ENCODE measurements around the gene IGFBP1. TPM values are rescaled to one million over a fixed set of nuclear protein-coding genes. Genes with fewer than 3 reads are reported as not detected.

Gene IGFBP1
- total and polyA plus RNA-seq, 2 of the 13 experiments (the other 11 are each of a cell fraction or from before 2014, with no cell fraction given) = 5.4 to 885 TPM

DNA sequence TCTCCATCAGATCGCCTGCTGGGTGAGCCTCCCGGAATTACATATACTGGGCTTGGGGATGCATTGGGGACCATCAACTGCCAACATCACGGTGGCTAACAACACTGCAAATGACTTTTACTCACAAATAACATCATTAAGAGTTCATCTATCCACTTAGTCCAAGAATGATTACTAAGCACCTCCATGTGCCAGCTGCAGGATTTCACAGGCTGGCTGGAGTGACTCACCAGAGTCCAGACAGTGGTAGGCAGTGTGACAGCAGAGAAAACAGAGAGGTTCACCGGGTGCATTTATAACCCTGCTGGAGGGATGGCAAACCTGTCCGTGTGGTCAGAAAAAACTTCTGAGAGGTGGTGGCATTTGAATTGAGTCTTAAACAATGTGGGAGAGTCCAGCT is 36.0 kb downstream of the IGFBP1 start:
- FAIRE-seq (no peak), DNase-seq (ENCODE audit: low spot score) (no peak), ATAC-seq (no peak)
- no peaks in the 10 kb centered on the region for H3K79me2 ChIP-seq (ENCODE audit: insufficient read depth, low read length)
- no peak overlapping the region for H2AFZ ChIP-seq (ENCODE audit: low read length)
- H3K4me2 ChIP-seq (ENCODE audit: low read depth, low read length) = no peak overlapping the region
- H4K20me1 ChIP-seq (ENCODE audit: insufficient read depth, low read length) = no peaks in the 10 kb centered on the region
- in situ Hi-C loops (cut with HindIII; ENCODE audit: extremely low pct_ligation_motif_present, low pct_unique_long_range_greater_than_20kb) = loop anchor here (5.0 kb wide), 2 partner anchors 428 to 1163 kb away; no protein-coding TSS in a partner anchor
- intact Hi-C loops (cut with micrococcal nuclease; ENCODE audit: unreplicated experiment) = loop anchor here (10.0 kb wide), 1 partner anchor 291 kb away; no protein-coding TSS in a partner anchor
- H3K27ac ChIP-seq (ENCODE audit: extremely low read length, insufficient read depth, low read length) = no peak overlapping the region
- BruUV-seq (replicated peaks) = no TSS peak
- peaks cover 5 to 41% of the 10 kb centered on the region in 2 experiments; a peak in 4 of 5 replicates for H3K27me3 ChIP-seq (ENCODE audit: control insufficient read depth in 1 of 2, insufficient read depth in 2 of 2, low read length in 2 of 2)
- CTCF ChIA-PET (ENCODE audit: low intra/inter-chr PET ratio, low total read pairs) = interaction anchor here (1.6 to 2.9 kb wide), 2 partner anchors 15 to 428 kb away, joined by 3 to 52 read pairs; no protein-coding TSS in a partner anchor
- H3K4me3 ChIP-seq (replicated peaks in 1 of 3; ENCODE audit: insufficient read depth in 1 of 3, low read depth in 2 of 3, low read length in 3 of 3) = no peak overlapping the region
- 2% methylated on average over 4 of the region's 5 CpGs for WGBS (ENCODE audit: low lambda C conversion rate)
- no peaks in the 10 kb centered on the region for H3K9me3 ChIP-seq (ENCODE audit: low read length)
- peaks cover 17% of the 10 kb centered on the region; the same call in 1 of the 2 replicates for H3K4me1 ChIP-seq (ENCODE audit: insufficient read depth, low read length)
- TF ChIP-seq SOX5 (CRISPR knock-in tag; IDR thresholded peaks at IDR 0.05; ENCODE audit: borderline replicate concordance) (no peak), ZNF773 (CRISPR knock-in tag; IDR thresholded peaks at IDR 0.05; ENCODE audit: borderline replicate concordance) (no peak), AHDC1 (CRISPR knock-in tag; IDR thresholded peaks at IDR 0.05; ENCODE audit: borderline replicate concordance) (no peak), NKX3-1 (CRISPR knock-in tag; IDR thresholded peaks at IDR 0.05) (no peak), SIX1 (CRISPR knock-in tag; IDR thresholded peaks at IDR 0.05; ENCODE audit: borderline replicate concordance) (no peak), ZKSCAN5 (CRISPR knock-in tag; IDR thresholded peaks at IDR 0.05) (no peak), FOSL2 (CRISPR knock-in tag; IDR thresholded peaks at IDR 0.05) (peak; percentile 49; the same call in 1 of the 2 replicates), SP2 (CRISPR knock-in tag; IDR thresholded peaks at IDR 0.05) (no peak)
- POLR2A ChIA-PET = interaction anchor here (1.1 kb wide), 1 partner anchor 42 kb away, joined by 3 read pairs; no protein-coding TSS in a partner anchor
- H3K9ac ChIP-seq (ENCODE audit: insufficient read depth, low read depth, low read length) = no peak overlapping the region
- no peaks in the 10 kb centered on the region for H3K36me3 ChIP-seq (replicated peaks in 1 of 2; ENCODE audit: control insufficient read depth in 1 of 2, insufficient read depth in 2 of 2, low read length in 2 of 2)

Measured in HepG2 (cell line).